DND-41 (cell line): ENCODE data around the gene EPHB6.
A peak's percentile ranks its signal among the peaks of the same experiment; 100 is the strongest.

Experiments used
- ATAC-seq: fragments of 200-7000 bp; cut with Tn5 transposase; 3 replicates; pipeline ENCODE4 v1.9.1; 2021; ENCODE audit warnings: low read depth; ENCODE audit not compliant: insufficient read depth
- DNase-seq: peaks from one replicate; pipeline ENCODE4 v3.0.0-alpha.2; 2020
- H2AFZ ChIP-seq: 2 replicates; pipeline ENCODE4 v1.6.0; 2012; ENCODE audit warnings: low read depth, low read length
- H3K27ac ChIP-seq: 2 replicates; pipeline ENCODE4 v1.5.1; 2012; ENCODE audit warnings: low read length, inconsistent platforms
- H3K27me3 ChIP-seq: fragments of 200-600 bp; sonication (generic); 2 replicates; pipeline ENCODE4 v1.6.0; 2012; ENCODE audit warnings: low read length, mild to moderate bottlenecking, inconsistent platforms; ENCODE audit not compliant: insufficient read depth, poor library complexity
- H3K36me3 ChIP-seq: 2 replicates; pipeline ENCODE4 v1.5.1; 2012; ENCODE audit warnings: low read length, inconsistent platforms; ENCODE audit not compliant: insufficient read depth
- H3K4me1 ChIP-seq: 2 replicates; pipeline ENCODE4 v1.5.1; 2012; ENCODE audit warnings: mild to moderate bottlenecking, low read length; ENCODE audit not compliant: insufficient read depth
- H3K4me2 ChIP-seq: 2 replicates; pipeline ENCODE4 v1.6.0; 2012; ENCODE audit warnings: mild to moderate bottlenecking, moderate library complexity, low read length, inconsistent platforms; ENCODE audit not compliant: insufficient read depth
- H3K4me3 ChIP-seq, 2 experiments: fragments of 200-600 bp in 1 of 2; shearing (Covaris generic) in 1 of 2; 2 replicates each; pipeline ENCODE4 v1.5.1; 2012 to 2016; ENCODE audit warnings: inconsistent platforms in 2 of 2, low read length in 2 of 2, mild to moderate bottlenecking in 2 of 2, low read depth in 1 of 2, moderate library complexity in 1 of 2
- H3K79me2 ChIP-seq: 2 replicates; pipeline ENCODE4 v1.6.0; 2012; ENCODE audit warnings: low read length, inconsistent platforms; ENCODE audit not compliant: insufficient read depth
- H3K9ac ChIP-seq: 2 replicates; pipeline ENCODE4 v1.6.0; 2012; ENCODE audit warnings: low read depth, mild to moderate bottlenecking, inconsistent platforms, low read length, moderate library complexity
- H3K9me3 ChIP-seq: 2 replicates; pipeline ENCODE4 v1.5.1; 2012; ENCODE audit warnings: low read length, moderate library complexity, mild to moderate bottlenecking, inconsistent platforms; ENCODE audit not compliant: insufficient read depth, severe bottlenecking
- H4K20me1 ChIP-seq: 2 replicates; pipeline ENCODE4 v1.6.0; 2012; ENCODE audit warnings: low read length; ENCODE audit not compliant: insufficient read depth
- CTCF ChIP-seq: IDR thresholded peaks from 2 replicates; pipeline ENCODE4 v1.5.1; 2012; ENCODE audit warnings: borderline replicate concordance, low read length, moderate library complexity, mild to moderate bottlenecking; ENCODE audit not compliant: poor library complexity, severe bottlenecking; ENCODE audit errors: extremely low read depth
- EZH2 ChIP-seq: IDR thresholded peaks from 3 replicates; pipeline ENCODE4 v1.6.1; 2012; ENCODE audit warnings: borderline replicate concordance, low read depth, mild to moderate bottlenecking, moderate library complexity, low read length, inconsistent platforms; ENCODE audit not compliant: severe bottlenecking

EPHB6 gene

GRCh38 chr7:142819530-142819929 is 35.3 kb upstream of the EPHB6 start:
- Histone ChIP-seq H3K36me3 (peaks cover 10% of the 10 kb centered on the region; the same call in 1 of the 2 replicates), H3K79me2 (peaks cover 7% of the 10 kb centered on the region), H2AFZ (no peak overlapping the region), H4K20me1 (no peaks in the 10 kb centered on the region), H3K27me3 (no peaks in the 10 kb centered on the region), H3K9ac (no peak overlapping the region), H3K4me2 (no peak overlapping the region), H3K4me3 (no peak overlapping the region), H3K9me3 (no peaks in the 10 kb centered on the region), H3K4me1 (peaks cover 16% of the 10 kb centered on the region), H3K27ac (no peak overlapping the region)
- DNase-seq = no peak
- ATAC-seq = no peak
- TF ChIP-seq CTCF = no peak
- no peak for TF ChIP-seq EZH2

GRCh38 chr7:142822714-142823113 is 32.2 kb upstream of the EPHB6 start:
- no peaks in the 10 kb centered on the region for H4K20me1 ChIP-seq
- DNase-seq = no peak
- TF ChIP-seq EZH2 (no peak), CTCF (no peak)

GRCh38 chr7:142827951-142828500 is 26.9 kb upstream of the EPHB6 start:
- H3K27ac ChIP-seq = no peak overlapping the region
- H3K79me2 ChIP-seq = no peaks in the 10 kb centered on the region
- no peaks in the 10 kb centered on the region for H3K36me3 ChIP-seq
- H3K9me3 ChIP-seq = peaks cover 6% of the 10 kb centered on the region
- no peak overlapping the region for H2AFZ ChIP-seq
- H3K4me1 ChIP-seq = no peaks in the 10 kb centered on the region
- H3K27me3 ChIP-seq = no peaks in the 10 kb centered on the region
- no peak overlapping the region for H3K4me2 ChIP-seq
- H4K20me1 ChIP-seq = no peaks in the 10 kb centered on the region
- no peak overlapping the region for H3K4me3 ChIP-seq
- ATAC-seq (peak; percentile 57), DNase-seq (no peak)
- no peak overlapping the region for H3K9ac ChIP-seq
- TF ChIP-seq EZH2 = no peak

More at GRCh38 chr7:142822714-142823113, 32.2 kb upstream of the EPHB6 start:
- ATAC-seq = no peak
- Histone ChIP-seq H3K4me2 (no peak overlapping the region), H3K4me1 (no peaks in the 10 kb centered on the region), H3K79me2 (no peaks in the 10 kb centered on the region), H2AFZ (no peak overlapping the region), H3K9ac (no peak overlapping the region), H3K9me3 (peaks cover 6% of the 10 kb centered on the region), H3K27ac (no peak overlapping the region), H3K36me3 (no peaks in the 10 kb centered on the region), H3K4me3 (no peak overlapping the region), H3K27me3 (no peaks in the 10 kb centered on the region)

GRCh38 chr7:142832417-142832816 is 22.5 kb upstream of the EPHB6 start:
- no peak for DNase-seq
- peaks cover 3% of the 10 kb centered on the region; the same call in 1 of the 2 replicates for H3K4me1 ChIP-seq
- no peak overlapping the region for H3K27ac ChIP-seq
- H3K9ac ChIP-seq = no peak overlapping the region
- H3K9me3 ChIP-seq = no peaks in the 10 kb centered on the region
- H2AFZ ChIP-seq = no peak overlapping the region
- TF ChIP-seq CTCF (no peak), EZH2 (no peak)
- no peaks in the 10 kb centered on the region for H4K20me1 ChIP-seq
- no peaks in the 10 kb centered on the region for H3K79me2 ChIP-seq
- H3K4me2 ChIP-seq = no peak overlapping the region
- no peak for ATAC-seq
- no peak overlapping the region for H3K4me3 ChIP-seq
- no peaks in the 10 kb centered on the region for H3K36me3 ChIP-seq
- no peaks in the 10 kb centered on the region for H3K27me3 ChIP-seq
